GM18861 (cell line): ENCODE measurements around the gene TESK1.
"Not testable (repeated sequence)": the region's sequence is repeated elsewhere in the genome, so short reads cannot be mapped to it uniquely, and the experiment has no call there.

ENCODE experiments used
- ATAC-seq: cut with Tn5 transposase; IDR thresholded peaks from one replicate; pipeline ENCODE4 v1.9.1; 2021; ENCODE audit not compliant: unreplicated experiment

Gene TESK1

DNA sequence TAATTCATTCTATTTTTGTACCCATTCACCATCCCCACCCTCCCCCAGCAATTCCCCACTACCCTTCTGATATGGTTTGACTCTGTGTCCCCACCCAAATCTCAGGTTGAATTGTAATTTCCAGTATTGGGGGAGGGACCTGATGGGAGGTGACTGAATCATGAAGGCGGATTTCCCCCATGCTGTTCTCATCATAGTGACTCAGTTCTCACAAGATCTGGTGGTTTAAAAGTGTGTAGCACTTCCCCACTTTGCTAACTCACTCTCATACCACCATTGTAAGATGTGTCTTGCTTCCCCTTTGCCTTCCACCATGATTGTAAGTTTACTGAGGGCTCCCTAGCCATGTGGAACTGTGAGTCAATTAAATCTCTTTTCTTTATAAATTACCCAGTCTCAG is 25.9 kb upstream of the TESK1 start:
- no peak for ATAC-seq

DNA sequence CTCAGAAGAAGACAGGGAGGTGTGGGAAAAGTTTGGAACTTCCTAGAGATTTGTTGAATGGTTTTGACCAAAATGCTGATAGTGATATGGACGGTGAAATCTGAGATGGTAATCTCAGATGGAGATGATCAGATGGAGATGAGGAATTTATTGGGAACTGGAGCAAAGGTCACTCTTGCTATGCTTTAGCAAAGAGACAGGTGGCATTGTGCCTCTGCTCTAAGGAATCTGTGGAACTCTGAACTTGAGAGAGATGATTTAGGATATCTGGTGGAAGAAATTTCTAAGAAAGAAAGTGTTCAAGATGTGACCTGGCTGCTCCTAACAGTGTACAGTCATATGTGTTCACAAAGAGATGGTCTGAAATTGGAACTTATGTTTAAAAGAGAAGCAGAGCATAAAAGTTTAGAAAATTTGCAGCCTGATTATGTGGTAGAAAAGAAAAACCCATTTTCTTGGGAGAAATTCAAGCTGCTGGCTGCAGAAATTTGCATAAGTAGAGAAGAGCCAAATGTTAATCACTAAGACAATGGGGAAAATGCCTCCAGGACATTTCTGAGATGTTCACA is 25.3 kb upstream of the TESK1 start:
- ATAC-seq: not testable (repeated sequence)

DNA sequence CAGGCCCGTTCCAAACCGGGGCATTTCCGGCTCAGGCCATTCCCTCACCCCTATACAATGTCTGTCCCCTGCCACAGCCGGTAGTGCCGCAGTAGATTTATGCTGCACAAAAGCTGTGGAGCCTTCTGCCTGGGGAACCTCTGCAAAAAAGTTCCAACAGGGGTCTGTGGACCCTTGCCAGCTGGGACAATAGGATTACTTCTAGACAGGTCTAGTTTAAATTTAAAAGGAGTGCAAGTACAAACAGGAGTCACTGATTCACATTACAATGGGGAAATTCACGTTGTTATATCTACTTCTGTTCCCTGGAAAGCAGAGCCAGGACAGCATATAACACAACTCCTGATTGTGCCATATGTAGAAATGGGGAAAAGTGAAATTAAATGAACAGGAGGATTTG is 21.5 kb upstream of the TESK1 start:
- not testable (repeated sequence) for ATAC-seq

DNA sequence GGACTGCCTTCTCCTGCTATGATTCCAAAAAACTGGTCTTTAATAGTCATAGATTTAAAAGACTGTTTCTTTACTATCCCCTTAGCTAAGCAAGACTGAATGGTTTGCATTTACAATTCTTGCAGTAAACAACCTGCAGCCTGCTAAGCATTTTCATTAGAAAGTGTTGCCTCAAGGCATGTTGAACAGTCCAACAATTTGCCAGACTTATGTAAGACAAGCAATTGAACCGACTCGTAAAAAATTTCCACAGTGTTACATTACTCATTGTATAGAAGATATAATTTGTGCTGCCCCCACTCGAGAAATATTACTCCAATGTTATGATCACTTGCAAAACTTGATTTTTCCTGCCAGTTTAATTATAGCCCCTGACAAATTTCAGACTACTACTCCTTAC is 20.4 kb upstream of the TESK1 start:
- ATAC-seq: not testable (repeated sequence)

DNA sequence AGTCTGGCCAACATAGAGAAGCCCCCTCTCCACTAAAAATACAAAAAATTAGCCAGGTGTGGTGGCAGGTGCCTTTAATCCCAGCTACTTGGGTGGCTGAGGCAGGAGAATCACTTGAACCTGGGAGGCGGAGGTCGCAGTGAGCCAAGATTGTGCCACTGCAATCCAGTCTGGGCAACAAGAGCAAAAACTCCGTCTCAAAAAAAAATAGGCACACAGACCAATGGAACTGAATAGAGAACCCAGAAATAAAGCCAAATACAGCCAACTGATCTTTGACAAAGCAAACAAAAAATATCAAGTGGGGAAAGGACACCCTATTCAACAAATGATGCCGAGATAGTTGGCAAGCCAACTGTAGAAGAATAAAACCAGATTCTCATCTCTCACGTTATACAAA is 16.6 kb upstream of the TESK1 start:
- not testable (repeated sequence) for ATAC-seq

DNA sequence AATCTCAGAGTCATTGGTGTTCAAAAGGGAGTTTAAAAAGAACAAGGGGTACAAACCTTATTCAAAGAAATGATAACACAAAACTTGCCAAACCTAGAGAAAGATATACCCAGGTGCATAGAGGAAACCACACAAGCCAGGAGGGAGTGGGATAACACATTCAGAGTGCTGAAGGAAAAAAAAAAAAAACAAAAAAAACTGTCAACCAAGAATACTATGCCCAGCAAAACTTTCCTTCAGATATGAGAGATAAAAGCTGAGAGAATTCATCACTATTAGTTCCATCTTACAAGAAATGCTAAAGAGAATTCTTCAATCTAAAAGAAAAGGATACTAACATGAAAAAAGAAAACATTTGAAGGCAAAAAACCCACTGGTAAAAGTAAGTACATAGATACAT is 11.5 kb upstream of the TESK1 start:
- no peak for ATAC-seq

DNA sequence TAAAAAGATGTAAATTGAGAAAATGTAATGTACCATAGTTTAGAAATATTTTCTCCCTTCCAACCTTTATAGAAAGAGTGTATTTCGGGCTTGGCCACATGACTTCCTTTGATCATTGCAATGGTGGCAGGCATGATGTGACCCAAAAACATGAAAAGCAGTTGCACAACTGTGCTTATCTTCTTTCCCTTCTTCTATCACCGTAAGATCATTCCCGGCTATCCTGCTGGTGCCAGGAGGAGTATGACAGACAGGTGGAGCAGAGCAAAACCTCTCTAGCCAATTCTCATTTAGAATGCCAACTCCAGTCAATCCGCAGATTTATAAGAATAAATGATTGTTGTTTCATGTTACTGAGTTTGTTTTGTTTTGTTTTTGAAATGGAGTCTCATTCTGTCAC is 10.6 kb upstream of the TESK1 start:
- no peak for ATAC-seq

DNA sequence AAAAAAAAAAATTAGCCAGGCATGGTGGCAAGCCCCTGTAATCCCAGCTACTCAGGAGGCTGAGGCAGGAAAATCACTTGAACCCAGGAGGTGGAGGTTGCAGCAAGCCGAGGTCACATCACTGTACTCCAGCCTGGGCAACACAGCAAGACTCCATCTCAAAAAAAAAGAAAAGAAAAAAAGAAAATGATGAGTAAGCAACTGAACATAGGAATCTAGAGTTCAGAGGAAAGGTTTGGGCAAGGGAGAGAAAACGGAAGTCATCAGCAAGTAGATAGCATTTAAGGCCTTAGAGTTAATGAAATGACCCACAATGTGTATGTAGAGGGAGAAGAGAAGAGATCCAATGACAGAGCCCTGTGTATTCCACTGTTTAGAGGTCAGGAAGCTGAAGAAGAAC is 8.2 kb upstream of the TESK1 start:
- not testable (repeated sequence) for ATAC-seq

DNA sequence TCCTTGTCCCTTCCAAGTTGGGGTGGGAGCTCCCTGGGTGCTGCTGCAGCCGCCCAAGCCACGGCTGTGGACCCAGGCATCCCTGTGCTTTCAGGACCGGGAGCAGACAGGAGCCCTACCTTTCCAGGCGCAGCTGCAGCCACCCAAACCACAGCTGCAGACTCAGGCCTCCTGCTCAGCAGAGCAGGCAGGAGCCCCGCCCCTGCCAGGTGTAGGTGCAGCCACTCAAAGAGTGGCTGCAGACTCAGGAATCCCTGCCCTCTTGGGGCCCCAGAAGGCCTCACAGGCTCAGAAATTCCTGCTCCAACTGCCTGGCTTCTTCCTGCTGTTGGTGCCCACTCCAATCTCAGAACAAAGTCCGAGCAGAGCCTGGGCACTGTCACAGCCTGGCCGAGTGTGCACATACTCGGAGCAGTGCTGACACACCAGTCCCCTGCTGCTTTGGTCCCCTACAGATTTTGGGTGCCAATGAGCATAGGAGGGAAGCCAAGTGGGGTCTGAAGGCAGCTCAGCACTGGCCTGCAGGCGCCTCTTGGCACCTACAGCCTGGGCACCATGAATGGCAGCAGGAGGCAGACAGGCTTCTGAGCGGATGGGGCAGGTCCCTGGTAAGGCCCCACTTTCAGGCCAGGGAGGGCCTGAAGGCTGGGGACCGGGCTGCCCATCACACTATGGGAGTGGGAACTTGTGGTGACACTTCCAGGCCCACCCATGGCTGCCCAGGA is 6.0 kb upstream of the TESK1 start:
- ATAC-seq: no peak

DNA sequence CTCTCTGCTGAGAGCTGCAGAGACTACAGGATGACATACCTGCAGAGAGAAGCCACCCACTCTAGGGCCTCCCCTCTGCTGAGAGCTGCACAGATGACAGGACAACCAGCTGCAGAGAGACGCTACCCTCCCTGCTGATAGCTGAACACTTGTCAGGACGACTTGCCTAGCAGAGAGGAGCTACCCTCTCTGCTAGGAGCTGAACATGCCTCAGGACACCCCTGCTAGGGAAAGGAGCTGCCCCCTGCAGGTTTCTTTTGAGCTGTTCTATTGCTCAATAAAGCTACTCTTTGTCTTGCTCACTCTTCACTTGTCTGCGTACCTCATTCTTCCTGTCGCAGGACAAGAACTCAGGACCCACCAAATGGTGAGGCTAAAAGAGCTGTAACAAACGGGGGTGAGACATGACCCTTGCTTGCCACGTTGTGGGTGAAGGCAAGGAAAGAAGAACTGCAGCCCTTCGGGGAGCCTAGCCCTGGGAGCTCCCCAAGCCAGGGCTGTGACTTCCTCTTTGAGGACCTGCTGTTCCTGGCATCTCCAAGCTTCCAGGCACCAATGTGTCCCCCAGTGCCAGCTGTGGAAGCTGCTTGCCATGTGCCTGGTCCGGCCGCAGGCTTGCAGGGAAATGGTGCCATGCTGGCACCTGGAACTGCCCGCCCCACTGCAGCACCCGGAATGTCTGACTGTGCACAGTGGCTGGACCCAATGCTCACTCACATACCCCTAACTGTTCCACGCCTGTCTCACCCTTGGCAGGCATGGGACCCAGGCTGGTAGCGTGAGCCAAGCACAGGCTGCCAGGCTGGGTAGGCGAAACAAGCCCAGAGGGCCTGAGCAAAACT is 5.1 kb upstream of the TESK1 start:
- no peak for ATAC-seq

DNA sequence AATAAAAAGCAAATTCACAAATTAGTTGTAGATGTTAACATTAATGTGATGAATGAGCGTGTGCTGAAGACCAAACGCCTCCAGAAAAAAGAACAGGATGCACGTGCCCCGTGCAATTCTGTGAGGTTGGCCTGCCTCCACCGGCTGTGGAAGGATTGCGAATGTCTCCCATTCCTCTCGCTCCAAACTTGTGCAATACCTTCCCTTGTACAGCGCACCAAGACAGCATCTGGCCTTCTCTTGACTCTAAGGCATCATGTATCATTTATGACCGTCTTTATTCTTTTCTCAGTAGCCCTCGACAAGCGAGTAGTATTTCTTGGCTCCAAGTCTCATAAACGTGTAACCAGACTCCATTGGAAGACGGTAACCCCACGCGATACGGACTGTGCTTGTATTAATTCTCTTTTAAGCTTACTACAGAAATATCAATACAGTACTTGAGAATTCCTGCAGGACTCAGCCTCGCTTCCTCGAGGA is 1.5 kb upstream of the TESK1 start:
- peak; percentile 2 for ATAC-seq

DNA sequence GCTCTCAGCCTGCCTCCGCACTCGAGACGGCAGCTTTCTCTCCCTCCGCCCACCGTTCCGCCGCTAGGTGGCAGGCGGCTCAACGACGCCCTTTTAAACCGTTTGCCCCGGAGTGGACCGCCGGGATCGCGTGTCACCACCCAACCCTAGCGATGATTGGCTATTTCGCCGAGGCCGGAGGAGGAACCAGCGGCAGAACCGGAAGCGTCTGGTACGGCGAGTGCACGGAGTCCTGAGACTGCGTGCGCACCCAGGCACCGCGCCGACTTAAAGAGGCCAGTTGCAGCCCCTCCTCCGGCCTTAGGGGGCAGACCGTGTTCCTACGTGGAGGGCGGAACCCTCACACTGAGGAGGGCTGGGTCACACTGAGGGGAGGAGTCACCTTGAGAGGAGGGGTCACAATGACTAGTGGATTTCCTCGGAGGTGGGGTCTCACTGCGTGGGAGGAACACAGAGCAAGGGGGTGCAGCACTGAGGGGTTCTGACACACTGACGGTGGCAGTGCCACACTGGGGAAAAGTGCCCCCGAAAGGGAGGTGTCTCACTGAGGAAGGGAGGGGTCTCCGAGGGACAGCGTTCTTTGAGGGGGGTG is 980 bp upstream of the TESK1 start:
- peak; percentile 82 for ATAC-seq

DNA sequence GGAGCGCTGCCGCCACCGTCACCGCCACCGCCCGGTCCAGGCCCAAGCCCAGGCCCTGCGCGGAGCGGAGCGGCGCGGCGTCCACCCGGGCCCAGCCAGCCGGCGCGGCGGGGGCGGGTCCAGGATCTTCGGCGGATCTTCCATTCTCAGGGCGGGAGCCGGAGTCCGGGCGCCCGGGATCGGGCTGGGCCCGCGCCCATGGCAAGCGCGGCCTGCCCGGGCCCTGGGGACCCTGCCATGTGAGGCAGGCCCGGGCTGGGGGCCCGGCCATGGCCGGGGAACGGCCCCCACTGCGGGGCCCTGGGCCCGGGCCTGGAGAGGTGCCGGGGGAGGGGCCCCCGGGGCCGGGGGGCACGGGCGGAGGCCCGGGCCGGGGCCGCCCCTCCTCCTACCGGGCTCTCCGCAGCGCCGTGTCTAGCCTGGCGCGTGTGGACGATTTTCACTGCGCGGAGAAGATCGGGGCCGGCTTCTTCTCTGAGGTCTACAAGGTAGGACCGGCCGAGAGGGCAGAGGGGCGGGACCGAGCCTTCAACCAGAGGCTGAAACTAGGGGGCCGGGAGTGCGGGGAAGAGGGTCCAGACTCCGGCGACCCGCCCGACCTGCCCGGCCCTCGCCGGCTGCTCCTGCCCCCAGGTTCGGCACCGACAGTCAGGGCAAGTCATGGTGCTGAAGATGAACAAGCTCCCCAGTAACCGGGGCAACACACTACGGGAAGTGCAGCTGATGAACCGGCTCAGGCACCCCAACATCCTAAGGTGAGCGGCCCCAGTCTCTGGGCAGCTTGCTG is 482 bp downstream of the TESK1 start:
- ATAC-seq: peak; percentile 16

DNA sequence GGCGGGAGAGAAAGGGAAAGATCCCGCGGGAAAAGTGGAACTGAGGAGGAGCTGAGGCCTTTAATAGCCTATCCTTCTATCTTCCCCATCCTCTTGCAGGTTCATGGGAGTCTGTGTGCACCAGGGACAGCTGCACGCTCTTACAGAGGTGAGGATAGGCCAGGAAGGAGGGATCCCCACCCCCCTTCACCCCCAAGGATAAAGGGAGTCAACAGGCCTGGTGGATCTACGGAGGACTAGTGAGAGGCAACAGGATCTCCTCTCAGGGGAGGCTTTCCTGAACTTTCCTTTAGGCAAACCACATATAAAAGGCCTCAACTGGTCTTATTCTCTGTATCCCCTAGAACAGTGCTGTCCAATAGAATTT is 1.1 kb downstream of the TESK1 start:
- no peak for ATAC-seq

DNA sequence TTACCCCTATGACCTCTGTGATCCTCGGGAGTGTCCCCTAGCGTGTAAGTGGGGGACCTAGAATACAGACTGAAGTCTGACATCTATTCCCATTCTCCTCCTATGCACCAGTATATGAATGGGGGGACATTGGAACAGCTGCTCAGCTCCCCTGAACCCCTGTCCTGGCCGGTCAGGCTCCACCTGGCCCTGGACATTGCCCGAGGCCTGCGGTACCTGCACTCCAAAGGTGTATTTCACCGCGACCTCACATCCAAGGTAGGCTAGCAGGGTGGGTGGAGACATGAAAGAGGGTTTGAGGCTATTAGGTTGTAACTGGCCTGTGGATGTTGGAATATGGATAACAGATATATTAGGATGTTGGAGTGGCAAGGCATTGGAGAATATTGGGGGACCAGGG is 1.7 kb downstream of the TESK1 start:
- no peak for ATAC-seq

DNA sequence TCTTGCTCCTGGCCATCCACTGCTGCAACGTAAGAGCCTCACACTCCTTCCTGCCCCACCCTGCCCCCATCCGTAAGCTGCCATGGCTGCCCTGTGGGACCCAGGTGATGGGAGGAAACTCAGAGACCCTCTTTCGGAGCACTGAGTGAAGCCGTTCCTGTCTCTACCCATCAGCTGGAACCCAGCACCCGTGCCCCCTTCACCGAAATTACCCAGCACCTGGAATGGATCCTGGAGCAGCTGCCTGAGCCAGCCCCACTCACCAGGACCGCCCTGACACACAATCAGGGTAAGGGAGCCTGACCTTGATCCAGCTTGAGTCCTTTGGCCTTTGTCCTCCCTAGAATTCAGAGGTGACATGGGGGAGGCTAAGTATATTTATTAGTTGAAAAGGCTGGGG is 3.2 kb downstream of the TESK1 start:
- ATAC-seq: no peak

DNA sequence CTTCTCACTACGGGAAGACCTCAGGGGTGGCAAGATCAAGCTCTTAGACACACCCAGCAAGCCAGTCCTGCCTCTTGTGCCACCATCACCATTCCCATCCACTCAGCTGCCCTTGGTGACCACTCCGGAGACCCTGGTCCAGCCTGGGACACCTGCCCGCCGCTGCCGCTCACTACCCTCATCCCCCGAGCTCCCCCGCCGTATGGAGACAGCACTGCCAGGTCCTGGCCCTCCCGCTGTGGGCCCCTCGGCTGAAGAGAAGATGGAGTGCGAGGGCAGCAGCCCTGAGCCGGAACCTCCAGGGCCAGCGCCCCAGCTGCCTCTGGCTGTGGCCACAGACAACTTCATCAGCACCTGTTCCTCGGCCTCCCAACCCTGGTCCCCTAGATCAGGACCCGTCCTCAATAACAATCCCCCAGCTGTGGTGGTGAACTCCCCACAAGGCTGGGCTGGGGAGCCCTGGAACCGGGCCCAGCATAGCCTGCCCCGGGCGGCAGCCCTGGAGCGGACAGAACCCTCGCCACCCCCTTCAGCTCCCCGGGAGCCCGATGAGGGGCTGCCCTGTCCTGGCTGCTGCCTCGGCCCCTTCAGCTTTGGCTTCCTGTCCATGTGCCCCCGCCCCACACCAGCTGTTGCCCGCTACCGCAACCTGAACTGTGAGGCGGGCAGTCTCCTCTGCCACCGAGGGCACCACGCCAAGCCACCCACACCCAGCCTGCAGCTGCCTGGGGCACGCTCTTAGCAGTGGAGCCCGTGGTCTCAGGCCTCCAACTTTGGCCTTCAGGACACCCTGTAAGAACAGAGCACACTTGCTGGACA is 4.1 kb downstream of the TESK1 start:
- no peak for ATAC-seq

DNA sequence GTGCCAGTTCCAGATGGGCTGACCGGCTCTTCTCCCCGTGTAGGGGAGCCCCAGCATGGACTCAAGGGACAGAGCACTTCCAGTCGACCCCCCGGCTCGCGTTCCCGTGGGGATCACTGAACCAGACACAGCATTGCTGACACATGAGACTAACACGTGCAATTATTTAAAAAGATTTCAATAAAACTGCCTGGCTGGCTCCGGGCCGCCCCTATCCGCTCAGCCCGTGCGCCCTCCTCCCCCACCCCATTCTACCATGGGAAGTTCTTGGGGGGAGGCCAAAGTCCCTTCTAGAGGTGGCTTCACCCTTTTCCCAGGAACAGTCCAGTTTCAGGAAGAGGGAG is 4.7 kb downstream of the TESK1 start:
- ATAC-seq: no peak

DNA sequence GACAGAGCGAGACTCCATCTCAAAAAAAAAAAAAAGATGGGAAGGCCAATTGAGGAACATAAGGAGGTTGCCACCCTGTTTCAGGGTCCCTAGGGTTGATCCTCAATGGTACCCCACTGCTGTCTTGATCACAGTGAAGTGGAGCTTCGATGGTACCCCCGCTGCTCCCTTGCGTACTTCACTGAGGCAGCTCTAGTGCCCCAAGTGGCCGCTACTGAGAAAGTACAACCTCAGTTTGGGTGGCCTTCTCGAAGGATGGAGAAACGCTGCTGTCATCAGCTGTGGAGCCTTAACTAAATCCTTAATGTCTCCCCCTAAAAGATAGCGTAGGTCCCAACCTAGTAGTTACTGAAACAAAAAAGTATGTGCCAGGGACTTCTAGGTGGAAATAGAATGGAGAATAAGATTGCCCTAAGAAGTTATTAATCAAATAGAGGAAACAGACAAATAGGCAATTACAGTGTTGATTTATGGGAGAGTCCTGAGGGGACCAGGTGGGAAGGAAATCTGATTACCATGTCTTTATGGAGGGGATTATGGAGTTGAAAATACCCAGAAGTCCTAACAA is 6.3 kb downstream of the TESK1 start:
- no peak for ATAC-seq

DNA sequence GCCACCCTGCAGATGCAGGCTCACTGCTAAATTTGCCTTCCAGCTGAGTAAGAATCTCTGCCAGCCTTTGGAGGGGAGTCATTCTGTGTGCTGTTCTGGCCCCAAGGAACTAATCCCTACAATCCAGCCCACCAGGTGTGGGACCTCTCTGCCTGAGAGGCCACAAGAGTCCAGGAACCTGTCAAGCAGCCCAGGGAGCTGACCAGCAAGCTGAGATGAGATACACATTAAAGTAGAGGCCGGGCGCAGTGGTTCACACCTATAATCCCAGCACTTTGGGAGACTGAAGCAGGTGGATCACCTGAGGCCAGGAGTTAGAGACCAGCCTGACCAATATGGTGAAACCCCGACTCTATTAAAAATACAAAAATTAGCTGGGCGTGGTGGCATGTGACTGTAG is 7.0 kb downstream of the TESK1 start:
- not testable (repeated sequence) for ATAC-seq
